PC-3 (cell line): Measurements from ENCODE around the gene GIGYF2. TPM values are rescaled to one million over a fixed set of nuclear protein-coding genes. Genes with fewer than 3 reads are reported as not detected.

Experiments
- ATAC-seq: fragments of 200-7000 bp; cut with Tn5 transposase; 2 replicates; pipeline ENCODE4 v1.9.1; 2020; ENCODE audit warnings: mild to moderate bottlenecking, moderate library complexity
- BruUV-seq: library from RNA; stranded (reverse); fragments of 400-500 nt; replicated peaks from 2 replicates; lab custom pipeline; 2021; lab: Mats Ljungman, UMichigan
- CTCF ChIA-PET: fragments of 300-600 bp; sonication (Branson Sonifier 250); formaldehyde crosslinking; loops from one replicate; lab custom pipeline; 2022; ENCODE audit warnings: antibody characterized with exemption; lab: Charles Lee
- POLR2A ChIA-PET: fragments of 300-600 bp; sonication (Branson Sonifier 250); formaldehyde crosslinking; loops from one replicate; lab custom pipeline; 2022; ENCODE audit warnings: antibody characterized with exemption; ENCODE audit not compliant: unreplicated experiment; lab: Charles Lee
- DNase-seq: peaks from one replicate; pipeline ENCODE4 v3.0.0-alpha.2; 2015
- H2AFZ ChIP-seq: fragments of 300-600 bp; sonication (generic); 2 replicates; pipeline ENCODE4 v1.6.0; 2016; ENCODE audit warnings: antibody characterized with exemption, low read length
- H3F3A ChIP-seq: fragments of 300-600 bp; sonication (generic); one replicate; pipeline ENCODE4 v1.6.0; 2017; ENCODE audit warnings: antibody characterized with exemption, low read length, control low read depth, mild to moderate bottlenecking; ENCODE audit not compliant: unreplicated experiment
- H3K27ac ChIP-seq: fragments of 300-600 bp; sonication (generic); 2 replicates; pipeline ENCODE4 v1.5.1; 2016; ENCODE audit warnings: mild to moderate bottlenecking, low read length
- H3K27me3 ChIP-seq: fragments of 300-600 bp; sonication (generic); 2 replicates; pipeline ENCODE4 v1.6.1; 2016; ENCODE audit warnings: low read length, mixed read lengths
- H3K36me3 ChIP-seq: fragments of 300-600 bp; sonication (generic); 2 replicates; pipeline ENCODE4 v1.6.1; 2016; ENCODE audit warnings: low read depth, mixed run types, low read length, mixed read lengths
- H3K4me1 ChIP-seq: fragments of 300-600 bp; sonication (generic); 2 replicates; pipeline ENCODE4 v1.5.1; 2016; ENCODE audit warnings: low read length; ENCODE audit not compliant: insufficient read depth
- H3K4me2 ChIP-seq: fragments of 300-600 bp; sonication (generic); 2 replicates; pipeline ENCODE4 v1.6.0; 2016; ENCODE audit warnings: low read length
- H3K4me3 ChIP-seq: fragments of 300-600 bp; sonication (generic); 2 replicates; pipeline ENCODE4 v1.5.1; 2016; ENCODE audit warnings: mild to moderate bottlenecking, low read length, mixed read lengths
- H3K79me2 ChIP-seq: fragments of 300-600 bp; sonication (generic); 2 replicates; pipeline ENCODE4 v1.6.1; 2017; ENCODE audit warnings: low read length, mixed read lengths
- H3K9ac ChIP-seq: fragments of 300-600 bp; sonication (generic); 2 replicates; pipeline ENCODE4 v1.6.0; 2016; ENCODE audit warnings: mild to moderate bottlenecking, low read length
- H3K9me2 ChIP-seq: fragments of 300-600 bp; sonication (generic); replicated peaks from 2 replicates; pipeline ENCODE4 v1.6.1; 2016; ENCODE audit warnings: mixed run types, low read length, mixed read lengths
- H3K9me3 ChIP-seq: fragments of 300-600 bp; sonication (generic); 2 replicates; pipeline ENCODE4 v1.6.1; 2016; ENCODE audit warnings: low read length, mixed read lengths
- H4K20me1 ChIP-seq: fragments of 300-600 bp; sonication (generic); 2 replicates; pipeline ENCODE4 v1.6.1; 2016; ENCODE audit warnings: low read length, mixed read lengths
- EZH2 ChIP-seq: fragments of 300-600 bp; sonication (generic); IDR thresholded peaks from one replicate; pipeline ENCODE4 v1.6.1; 2017; ENCODE audit warnings: antibody characterized with exemption, mild to moderate bottlenecking, low read length; ENCODE audit not compliant: unreplicated experiment
- EZH2phosphoT487 ChIP-seq: fragments of 300-600 bp; sonication (generic); IDR thresholded peaks from 2 replicates; pipeline ENCODE4 v1.6.1; 2018; ENCODE audit warnings: mild to moderate bottlenecking, antibody characterized with exemption, low read length, borderline replicate concordance
- intact Hi-C: fragments of 100-400 bp; cut with micrococcal nuclease; formaldehyde crosslinking; loops from 2 replicates; pipeline ENCODE4 v1.9.0; 2023
- total RNA-seq: library from RNA; depleted of rRNA; stranded (reverse); fragments of >200 nt; gene quantifications from 2 replicates; pipeline ENCODE4 v1.2.3, GENCODE V29; 2014
- TF ChIP-seq, protein P1 (sequence below): fragments of 300-600 bp; sonication (generic); conservative IDR thresholded peaks from 2 replicates; pipeline ENCODE4 v1.5.1; 2017; ENCODE audit warnings: antibody characterized with exemption, low read depth, mild to moderate bottlenecking, low read length

The GIGYF2 gene
- total RNA-seq, 1 experiment from 2014 or later = 41.3 TPM

DNA sequence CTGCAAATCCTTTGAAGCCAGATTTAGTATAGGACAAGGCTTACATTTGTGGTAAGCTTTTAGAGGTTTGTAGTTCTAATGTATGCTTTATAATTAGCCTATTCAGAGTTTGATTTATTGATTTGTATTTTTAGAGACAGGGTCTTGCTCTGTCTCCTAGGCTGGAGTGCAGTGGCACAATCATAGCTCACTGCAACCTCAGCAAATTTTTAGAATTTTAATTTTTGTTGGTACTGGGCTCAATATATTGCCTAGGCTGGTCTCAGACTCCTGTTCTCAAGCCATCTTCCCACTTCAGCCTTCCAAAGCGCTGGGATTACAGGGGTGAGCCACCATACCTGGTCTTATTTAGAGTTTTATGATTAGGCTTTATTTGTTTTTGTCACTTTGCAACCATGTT lies 74.7 kb downstream of the GIGYF2 start:
- POLR2A ChIA-PET = no interaction called here
- CTCF ChIA-PET = no interaction called here

DNA sequence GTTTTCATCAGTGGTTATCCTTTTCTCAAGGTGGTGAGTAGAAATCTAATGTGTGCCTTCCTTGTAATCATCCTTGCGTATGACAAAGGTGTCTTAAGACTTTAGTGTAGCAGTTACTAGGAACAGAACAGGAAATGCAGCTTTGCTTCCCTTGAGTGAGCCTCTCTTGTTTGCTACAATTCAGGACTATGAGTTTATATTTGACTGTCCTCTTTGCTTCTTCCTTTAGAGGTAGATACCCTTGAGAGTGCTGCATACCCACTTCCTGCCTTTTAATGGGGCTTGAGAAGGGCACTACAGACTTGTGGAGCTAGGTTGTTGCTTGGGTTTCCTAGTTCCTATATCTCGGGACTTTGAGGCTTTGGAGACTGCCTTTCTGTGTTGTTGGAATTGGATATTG lies 75.4 kb downstream of the GIGYF2 start:
- H3F3A ChIP-seq = no peaks in the 10 kb centered on the region
- BruUV-seq = no TSS peak

More for the DNA sequence above, 74.7 kb downstream of the GIGYF2 start:
- intact Hi-C loops = no loop called here
- TF ChIP-seq, protein P1, sequence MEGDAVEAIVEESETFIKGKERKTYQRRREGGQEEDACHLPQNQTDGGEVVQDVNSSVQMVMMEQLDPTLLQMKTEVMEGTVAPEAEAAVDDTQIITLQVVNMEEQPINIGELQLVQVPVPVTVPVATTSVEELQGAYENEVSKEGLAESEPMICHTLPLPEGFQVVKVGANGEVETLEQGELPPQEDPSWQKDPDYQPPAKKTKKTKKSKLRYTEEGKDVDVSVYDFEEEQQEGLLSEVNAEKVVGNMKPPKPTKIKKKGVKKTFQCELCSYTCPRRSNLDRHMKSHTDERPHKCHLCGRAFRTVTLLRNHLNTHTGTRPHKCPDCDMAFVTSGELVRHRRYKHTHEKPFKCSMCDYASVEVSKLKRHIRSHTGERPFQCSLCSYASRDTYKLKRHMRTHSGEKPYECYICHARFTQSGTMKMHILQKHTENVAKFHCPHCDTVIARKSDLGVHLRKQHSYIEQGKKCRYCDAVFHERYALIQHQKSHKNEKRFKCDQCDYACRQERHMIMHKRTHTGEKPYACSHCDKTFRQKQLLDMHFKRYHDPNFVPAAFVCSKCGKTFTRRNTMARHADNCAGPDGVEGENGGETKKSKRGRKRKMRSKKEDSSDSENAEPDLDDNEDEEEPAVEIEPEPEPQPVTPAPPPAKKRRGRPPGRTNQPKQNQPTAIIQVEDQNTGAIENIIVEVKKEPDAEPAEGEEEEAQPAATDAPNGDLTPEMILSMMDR = no peak
- TF ChIP-seq EZH2 (no peak), EZH2phosphoT487 (no peak)
- no peak overlapping the region for H3K27ac ChIP-seq
- no peak for ATAC-seq
- no peak overlapping the region for H3K9ac ChIP-seq
- no peak overlapping the region for H3K4me2 ChIP-seq
- BruUV-seq = no TSS peak
- no peaks in the 10 kb centered on the region for H4K20me1 ChIP-seq
- H3K36me3 ChIP-seq = peaks cover 37% of the 10 kb centered on the region
- H2AFZ ChIP-seq = no peak overlapping the region
- H3K79me2 ChIP-seq = no peaks in the 10 kb centered on the region
- no peak overlapping the region for H3K4me3 ChIP-seq
- H3K9me2 ChIP-seq = no peaks in the 10 kb centered on the region
- H3K9me3 ChIP-seq = no peaks in the 10 kb centered on the region
- no peak for DNase-seq
- no peaks in the 10 kb centered on the region for H3K27me3 ChIP-seq
- H3F3A ChIP-seq = no peaks in the 10 kb centered on the region
- peaks cover 2% of the 10 kb centered on the region; the same call in 1 of the 2 replicates for H3K4me1 ChIP-seq

DNA sequence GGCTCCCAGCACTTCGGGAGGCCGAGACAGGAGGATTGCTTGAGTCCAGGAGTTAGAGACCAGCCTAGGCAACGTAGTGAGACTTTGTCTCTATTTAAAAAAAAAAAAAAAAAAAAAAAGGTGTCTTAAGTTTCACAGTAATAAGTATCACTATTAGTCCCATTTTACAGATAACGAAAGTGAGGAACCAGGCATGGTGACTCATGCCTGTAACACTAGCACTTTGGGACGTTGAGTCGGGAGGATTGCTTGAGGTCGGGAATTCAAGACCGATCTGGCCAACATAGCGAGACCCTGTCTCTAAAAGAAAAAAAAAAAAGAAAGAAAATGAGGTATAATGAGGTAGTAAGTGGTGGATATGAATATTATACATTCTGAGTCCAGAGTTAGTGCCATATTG lies 76.7 kb downstream of the GIGYF2 start:
- Histone ChIP-seq H3F3A (no peaks in the 10 kb centered on the region), H3K27ac (no peak overlapping the region), H3K4me2 (no peak overlapping the region), H3K9me3 (no peaks in the 10 kb centered on the region), H3K79me2 (no peaks in the 10 kb centered on the region), H3K9me2 (no peaks in the 10 kb centered on the region), H3K4me1 (no peaks in the 10 kb centered on the region), H3K4me3 (no peak overlapping the region), H4K20me1 (no peaks in the 10 kb centered on the region), H3K9ac (no peak overlapping the region), H3K36me3 (peaks cover 25% of the 10 kb centered on the region), H2AFZ (no peak overlapping the region), H3K27me3 (no peaks in the 10 kb centered on the region)
- intact Hi-C loops = no loop called here
- ATAC-seq = no peak
- ChIA-PET CTCF (no interaction called here), POLR2A (no interaction called here)
- no peak for TF ChIP-seq EZH2
- DNase-seq = no peak
- no TSS peak for BruUV-seq

More for the DNA sequence above, 75.4 kb downstream of the GIGYF2 start:
- H3K4me3 ChIP-seq = no peak overlapping the region
- H3K27ac ChIP-seq = no peak overlapping the region
- TF ChIP-seq EZH2 = no peak
- TF ChIP-seq, protein P1 = no peak
- no peak for TF ChIP-seq EZH2phosphoT487
- H3K9ac ChIP-seq = no peak overlapping the region
- H3K9me2 ChIP-seq = no peaks in the 10 kb centered on the region
- no peaks in the 10 kb centered on the region for H3K79me2 ChIP-seq
- H3K4me1 ChIP-seq = no peaks in the 10 kb centered on the region
- no peak for DNase-seq
- POLR2A ChIA-PET = no interaction called here
- H3K36me3 ChIP-seq = peaks cover 38% of the 10 kb centered on the region
- ATAC-seq = no peak
- CTCF ChIA-PET = interaction anchor here (0.6 kb wide), 1 partner anchor 22 kb away, joined by 3 read pairs; no protein-coding TSS in a partner anchor
- H3K4me2 ChIP-seq = no peak overlapping the region
- intact Hi-C loops = no loop called here
- no peaks in the 10 kb centered on the region for H4K20me1 ChIP-seq
- no peaks in the 10 kb centered on the region for H3K9me3 ChIP-seq
- H3K27me3 ChIP-seq = no peaks in the 10 kb centered on the region
- no peak overlapping the region for H2AFZ ChIP-seq
